ENCODE measurements around the gene RADIL.
A peak's percentile ranks its signal among the peaks of the same experiment; 100 is the strongest.
"Not testable (repeated sequence)": the region's sequence is repeated elsewhere in the genome, so short reads cannot be mapped to it uniquely, and the experiment has no call there.

The RADIL gene

GRCh38 chr7:4794171-4794570, 89.3 kb downstream of the RADIL start:
- ATAC-seq; H3K36me3 Mint-ChIP-seq (ENCODE audit: low read depth); H3K27me3 Mint-ChIP-seq; H3K4me3 Mint-ChIP-seq; H3K4me1 Mint-ChIP-seq; DNase-seq; H3K9me3 Mint-ChIP-seq; H3K27ac Mint-ChIP-seq: not testable (repeated sequence)

DNA sequence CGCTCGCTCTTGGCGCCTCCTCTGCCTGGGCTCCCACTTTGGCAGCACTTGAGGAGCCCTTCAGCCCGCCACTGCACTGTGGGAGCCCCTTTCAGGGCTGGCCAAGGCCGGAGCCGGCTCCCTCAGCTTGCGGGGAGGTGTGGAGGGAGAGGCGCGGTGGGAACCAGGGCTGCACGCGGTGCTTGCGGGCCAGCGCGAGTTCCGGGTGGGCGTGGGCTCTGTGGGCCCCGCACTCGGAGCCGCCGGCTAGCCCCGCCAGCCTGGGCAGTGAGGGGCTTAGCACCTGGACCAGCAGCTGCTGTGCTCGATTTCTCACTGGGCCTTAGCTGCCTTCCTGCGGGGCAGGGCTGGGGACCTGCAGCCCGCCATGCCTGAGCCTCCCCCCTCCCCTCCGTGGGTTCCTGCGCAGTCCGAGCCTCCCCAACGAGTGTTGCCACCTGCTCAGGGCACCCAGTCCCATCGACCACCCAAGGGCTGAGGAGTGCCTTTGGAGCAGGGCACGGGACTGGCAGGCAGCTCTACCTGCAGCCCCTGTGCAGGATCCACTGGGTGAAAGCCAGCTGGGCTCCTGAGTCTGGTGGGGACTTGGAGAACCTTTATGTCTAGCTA, 90.0 kb downstream of the RADIL start:
- not testable (repeated sequence) for H3K36me3 Mint-ChIP-seq (ENCODE audit: low read depth); H3K4me1 Mint-ChIP-seq; H3K4me3 Mint-ChIP-seq; ATAC-seq; H3K27me3 Mint-ChIP-seq; DNase-seq; H3K27ac Mint-ChIP-seq; H3K9me3 Mint-ChIP-seq

- Mint-ChIP-seq H3K27ac (no peak overlapping the region), H3K4me3 (no peak overlapping the region), H3K4me1 (no peaks in the 10 kb centered on the region), H3K27me3 (no peaks in the 10 kb centered on the region), H3K36me3 (ENCODE audit: low read depth) (peaks cover 3% of the 10 kb centered on the region), H3K9me3 (no peaks in the 10 kb centered on the region)
- DNase-seq (peak; percentile 12), ATAC-seq (peak; percentile 31)
Observed at GRCh38 chr7:4792537-4793126, 90.9 kb downstream of the RADIL start.

GRCh38 chr7:4791738-4792536, 91.6 kb downstream of the RADIL start:
- Mint-ChIP-seq H3K27me3 (no peaks in the 10 kb centered on the region), H3K36me3 (ENCODE audit: low read depth) (peaks cover 3% of the 10 kb centered on the region), H3K9me3 (no peaks in the 10 kb centered on the region), H3K4me3 (no peak overlapping the region), H3K4me1 (no peaks in the 10 kb centered on the region), H3K27ac (no peak overlapping the region)
- DNase-seq (peak; percentile 87), ATAC-seq (peak; percentile 65)

DNA sequence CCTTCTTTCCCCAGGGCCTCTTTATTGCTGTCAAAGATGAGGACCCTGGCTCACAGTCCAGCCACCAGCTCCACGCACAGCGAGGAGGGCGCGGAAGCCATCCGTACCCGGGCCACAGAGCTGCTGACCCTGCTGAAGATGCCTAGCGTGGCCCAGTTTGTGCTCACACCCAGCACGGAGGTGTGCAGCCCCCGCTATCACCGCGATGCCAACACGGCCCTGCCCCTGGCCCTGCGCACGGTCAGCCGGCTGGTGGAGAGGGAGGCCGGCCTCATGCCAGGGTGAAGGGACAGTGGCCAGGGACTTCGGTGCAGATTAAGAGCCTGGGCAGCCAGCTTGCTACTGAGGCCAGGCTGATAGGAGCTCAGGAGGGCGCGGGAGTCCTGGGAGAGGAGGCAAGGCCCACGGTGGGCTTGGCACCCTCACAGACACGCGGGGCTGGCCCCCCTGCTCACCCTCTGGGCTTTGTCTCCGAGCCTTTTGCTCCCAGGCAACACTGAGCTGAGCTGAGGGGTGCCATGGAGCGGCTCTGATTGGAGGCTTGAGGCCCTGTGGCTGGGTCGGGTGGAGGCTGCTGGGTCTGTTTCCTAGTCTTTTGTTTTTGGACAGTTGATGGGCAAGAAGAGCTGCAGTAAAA, 92.3 kb downstream of the RADIL start:
- Mint-ChIP-seq H3K4me1 (no peaks in the 10 kb centered on the region), H3K36me3 (ENCODE audit: low read depth) (peaks cover 3% of the 10 kb centered on the region), H3K4me3 (no peak overlapping the region), H3K9me3 (no peaks in the 10 kb centered on the region), H3K27ac (no peak overlapping the region), H3K27me3 (no peaks in the 10 kb centered on the region)
- ATAC-seq = no peak
- no peak for DNase-seq

DNA sequence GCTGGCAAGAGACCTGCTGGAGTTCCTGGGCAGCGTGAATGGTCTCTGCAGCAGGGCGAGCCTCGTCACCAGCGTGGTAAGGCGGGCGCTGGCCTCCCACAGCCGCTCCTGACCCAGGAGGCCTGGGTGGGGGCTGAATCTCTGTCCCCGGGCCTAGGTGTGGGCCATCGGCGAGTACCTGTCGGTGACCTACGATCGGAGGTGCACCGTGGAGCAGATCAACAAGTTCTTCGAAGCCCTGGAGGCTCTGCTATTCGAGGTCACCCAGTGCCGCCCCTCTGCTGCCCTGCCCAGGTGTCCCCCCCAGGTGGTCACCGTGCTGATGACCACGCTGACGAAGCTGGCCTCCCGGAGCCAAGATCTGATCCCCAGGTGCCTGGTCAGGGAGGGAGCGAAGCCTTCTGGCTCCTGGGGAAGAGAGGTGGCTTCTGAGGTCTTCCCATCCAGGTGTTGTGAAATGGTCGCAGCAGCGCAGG, 93.0 kb downstream of the RADIL start:
- no peak for DNase-seq
- H3K36me3 Mint-ChIP-seq (ENCODE audit: low read depth) = peaks cover 3% of the 10 kb centered on the region
- H3K4me3 Mint-ChIP-seq = no peak overlapping the region
- no peak for ATAC-seq
- H3K4me1 Mint-ChIP-seq = no peaks in the 10 kb centered on the region
- H3K27ac Mint-ChIP-seq = no peak overlapping the region
- no peaks in the 10 kb centered on the region for H3K27me3 Mint-ChIP-seq
- no peaks in the 10 kb centered on the region for H3K9me3 Mint-ChIP-seq

GRCh38 chr7:4790078-4790465, 93.4 kb downstream of the RADIL start:
- Mint-ChIP-seq H3K36me3 (ENCODE audit: low read depth) (peaks cover 3% of the 10 kb centered on the region), H3K4me1 (no peaks in the 10 kb centered on the region), H3K4me3 (no peak overlapping the region), H3K27me3 (no peaks in the 10 kb centered on the region), H3K27ac (no peak overlapping the region), H3K9me3 (no peaks in the 10 kb centered on the region)
- DNase-seq = no peak
- ATAC-seq = no peak

DNA sequence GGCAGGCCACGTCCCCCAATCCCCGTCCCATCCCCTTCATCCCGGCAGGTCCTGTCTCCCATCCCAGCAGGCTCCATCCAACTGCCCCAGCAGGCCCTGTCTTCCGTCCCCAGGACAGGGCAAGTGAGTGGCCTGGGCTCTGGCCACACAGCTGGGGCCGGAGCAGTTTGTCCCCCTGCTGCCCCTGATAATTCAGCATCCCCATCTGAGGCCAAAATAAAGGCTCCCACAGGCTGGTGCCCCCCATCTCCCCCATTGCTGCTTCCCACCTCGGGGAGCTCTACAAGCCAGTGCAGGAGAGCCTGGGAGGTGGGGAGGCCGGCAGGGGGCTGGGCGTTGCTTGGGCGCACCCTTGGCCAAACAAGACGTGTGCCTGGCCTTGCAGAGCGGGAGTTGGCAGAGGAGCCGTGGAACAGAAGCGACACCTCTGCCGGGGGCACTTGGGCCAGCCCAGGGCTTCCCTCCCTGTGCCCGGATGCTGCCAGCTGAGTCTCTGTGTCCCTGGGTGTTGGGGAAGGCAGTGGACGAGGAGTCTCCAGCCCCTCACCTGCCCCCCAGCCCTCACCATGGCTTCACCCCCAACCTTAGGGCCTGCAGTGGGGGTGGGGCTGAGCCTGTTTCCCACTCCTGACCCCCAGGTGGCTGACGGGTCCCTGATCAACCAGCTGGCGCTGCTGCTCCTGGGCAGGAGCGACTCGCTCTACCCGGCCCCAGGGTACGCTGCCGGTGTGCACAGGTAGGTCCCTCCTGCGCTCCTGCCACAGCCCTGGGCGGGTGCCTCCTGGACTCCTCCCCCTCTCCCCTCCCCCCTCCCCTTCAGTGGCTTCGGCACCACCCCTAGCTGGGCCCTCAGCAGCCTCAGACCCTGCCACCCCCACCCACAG, 94.1 kb downstream of the RADIL start:
- no peak overlapping the region for H3K4me3 Mint-ChIP-seq
- no peak overlapping the region for H3K27ac Mint-ChIP-seq
- no peak for ATAC-seq
- H3K4me1 Mint-ChIP-seq = no peaks in the 10 kb centered on the region
- no peaks in the 10 kb centered on the region for H3K9me3 Mint-ChIP-seq
- no peak for DNase-seq
- H3K27me3 Mint-ChIP-seq = no peaks in the 10 kb centered on the region
- H3K36me3 Mint-ChIP-seq (ENCODE audit: low read depth) = peaks cover 3% of the 10 kb centered on the region

- H3K4me3 Mint-ChIP-seq = no peak overlapping the region
- no peak overlapping the region for H3K27ac Mint-ChIP-seq
- peaks cover 3% of the 10 kb centered on the region for H3K36me3 Mint-ChIP-seq (ENCODE audit: low read depth)
- no peaks in the 10 kb centered on the region for H3K9me3 Mint-ChIP-seq
- DNase-seq (no peak), ATAC-seq (no peak)
- no peaks in the 10 kb centered on the region for H3K27me3 Mint-ChIP-seq
- H3K4me1 Mint-ChIP-seq = no peaks in the 10 kb centered on the region
Observed at GRCh38 chr7:4788627-4789189, 94.8 kb downstream of the RADIL start.

GRCh38 chr7:4787947-4788626, 95.4 kb downstream of the RADIL start:
- Mint-ChIP-seq H3K4me3 (no peak overlapping the region), H3K27me3 (no peaks in the 10 kb centered on the region), H3K27ac (no peak overlapping the region), H3K4me1 (no peaks in the 10 kb centered on the region), H3K9me3 (no peaks in the 10 kb centered on the region), H3K36me3 (ENCODE audit: low read depth) (peaks cover 3% of the 10 kb centered on the region)
- ATAC-seq = no peak
- DNase-seq = no peak

GRCh38 chr7:4787541-4787940, 96.0 kb downstream of the RADIL start:
- no peak for ATAC-seq
- Mint-ChIP-seq H3K9me3 (no peaks in the 10 kb centered on the region), H3K36me3 (ENCODE audit: low read depth) (peaks cover 3% of the 10 kb centered on the region), H3K4me3 (no peak overlapping the region), H3K4me1 (no peaks in the 10 kb centered on the region), H3K27ac (no peak overlapping the region), H3K27me3 (no peaks in the 10 kb centered on the region)
- no peak for DNase-seq

- Mint-ChIP-seq H3K27me3 (no peaks in the 10 kb centered on the region), H3K4me1 (no peaks in the 10 kb centered on the region), H3K36me3 (ENCODE audit: low read depth) (no peaks in the 10 kb centered on the region), H3K9me3 (no peaks in the 10 kb centered on the region), H3K27ac (no peak overlapping the region), H3K4me3 (no peak overlapping the region)
- DNase-seq = no peak
- ATAC-seq = no peak
Observed at GRCh38 chr7:4786015-4786414, 97.5 kb downstream of the RADIL start.

- H3K27ac Mint-ChIP-seq = no peak overlapping the region
- ATAC-seq = no peak
- no peak for DNase-seq
- no peaks in the 10 kb centered on the region for H3K27me3 Mint-ChIP-seq
- H3K4me1 Mint-ChIP-seq = no peaks in the 10 kb centered on the region
- H3K9me3 Mint-ChIP-seq = no peaks in the 10 kb centered on the region
- H3K36me3 Mint-ChIP-seq (ENCODE audit: low read depth) = no peaks in the 10 kb centered on the region
- no peak overlapping the region for H3K4me3 Mint-ChIP-seq
Observed at GRCh38 chr7:4785371-4785770, 98.1 kb downstream of the RADIL start.
